Head of caudate nucleus (tissue), 42 donors: ENCODE results near the gene ABHD18.
"Not testable (repeated sequence)": the region's sequence is repeated elsewhere in the genome, so short reads cannot be mapped to it uniquely, and the experiment has no call there.

Experiments used
- DNase-seq, 42 donors: peaks; one replicate each; pipeline versions ENCODE4 v3.0.0 to v3.0.0-alpha.2; 2020 to 2021; ENCODE audit warnings: mixed read lengths in 7 of 42
- intact Hi-C: fragments of 100-400 bp; cut with DNase I; formaldehyde crosslinking; loops from one replicate; pipeline ENCODE4 v1.15.0; 2022

The ABHD18 gene

DNA sequence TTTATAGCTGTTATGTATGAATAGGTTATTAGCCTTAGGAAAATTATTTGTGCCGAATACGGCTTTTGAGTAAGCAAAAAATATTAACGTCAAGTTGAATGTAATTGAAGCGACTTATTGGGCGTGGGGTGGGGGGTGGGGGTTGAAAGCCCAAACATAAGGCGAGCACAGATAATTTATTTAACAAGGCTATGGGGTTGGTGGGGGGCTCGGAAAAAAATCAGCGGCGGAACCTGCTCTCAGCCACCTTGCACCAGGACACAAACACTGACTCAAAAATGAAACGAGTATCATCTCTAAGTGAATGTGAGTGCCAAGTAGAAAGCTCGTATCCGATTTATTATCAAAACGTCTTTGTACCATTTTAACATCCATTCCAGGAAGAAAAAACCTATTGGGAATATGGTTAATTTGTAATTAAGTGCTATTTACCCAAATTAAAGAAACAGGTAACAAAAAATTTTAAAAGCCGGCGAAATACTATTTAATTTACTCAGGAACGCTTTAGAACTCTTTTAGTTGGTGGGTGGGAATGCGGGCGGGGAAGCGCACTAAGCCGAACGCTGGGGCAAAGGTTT lies 95.0 kb downstream of the ABHD18 start:
- peak in 4 of 42 donors; percentile 4 to 42 (median 34) for DNase-seq
- intact Hi-C loops, result loop anchor here (2.0 to 10.0 kb wide), 2 partner anchors 277 to 755 kb away; partner anchors contain the start of gene HSPA4L

DNA sequence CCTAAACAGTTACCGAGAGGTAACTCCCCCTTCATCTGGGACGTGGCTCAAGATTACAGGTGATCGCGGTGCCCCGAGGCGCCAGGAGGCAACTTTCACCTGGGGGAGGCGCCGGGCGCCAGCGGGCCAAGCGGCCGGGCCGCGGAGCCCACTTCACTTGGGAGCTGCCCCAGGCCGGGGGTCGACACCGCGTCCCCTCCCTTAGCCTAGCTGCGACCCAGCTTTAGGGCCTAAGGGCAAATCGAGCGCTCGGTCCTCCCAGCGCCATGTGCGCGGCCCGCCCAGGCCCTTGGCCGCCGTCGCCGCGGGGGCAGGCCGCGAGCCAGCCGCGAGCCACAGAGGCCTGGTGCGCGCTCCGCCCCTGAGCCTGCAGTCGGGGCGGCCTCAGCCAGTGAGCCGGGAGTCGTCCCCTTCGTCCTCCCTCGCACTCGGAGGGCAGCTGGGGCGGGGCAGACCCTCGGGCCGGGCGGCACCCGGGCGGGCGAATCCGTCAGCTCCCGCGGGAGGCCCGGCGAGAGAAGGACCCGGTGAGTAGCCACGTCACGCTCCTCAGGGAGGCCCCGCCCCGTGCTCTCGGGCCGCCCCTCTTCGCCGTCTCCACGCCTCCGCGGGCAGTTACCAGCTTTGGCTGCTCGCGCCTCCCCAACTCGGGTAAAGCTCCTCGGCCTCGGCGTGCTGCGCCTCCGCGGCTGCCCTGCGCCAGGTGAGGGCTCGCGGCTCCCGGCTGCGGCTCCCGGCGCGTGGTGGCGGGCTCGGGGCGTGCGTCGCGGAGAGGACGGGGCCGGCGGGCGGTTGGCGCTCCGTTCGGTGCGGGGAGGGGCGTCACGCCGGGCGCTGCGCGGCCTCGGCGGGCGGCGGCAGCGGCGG lies 95.7 kb downstream of the ABHD18 start, which contains the start of gene LARP1B:
Gene LARP1B (plus strand): TSS at position 614 of the 867 bp plus-strand sequence. CDS start 13,640 bp downstream, outside the sequence.
- DNase-seq, result peak; percentile 81 to 98 (median 94)
- intact Hi-C loops, result loop anchor here (2.0 to 10.0 kb wide), 2 partner anchors 278 to 754 kb away; partner anchors contain the start of gene HSPA4L

DNA sequence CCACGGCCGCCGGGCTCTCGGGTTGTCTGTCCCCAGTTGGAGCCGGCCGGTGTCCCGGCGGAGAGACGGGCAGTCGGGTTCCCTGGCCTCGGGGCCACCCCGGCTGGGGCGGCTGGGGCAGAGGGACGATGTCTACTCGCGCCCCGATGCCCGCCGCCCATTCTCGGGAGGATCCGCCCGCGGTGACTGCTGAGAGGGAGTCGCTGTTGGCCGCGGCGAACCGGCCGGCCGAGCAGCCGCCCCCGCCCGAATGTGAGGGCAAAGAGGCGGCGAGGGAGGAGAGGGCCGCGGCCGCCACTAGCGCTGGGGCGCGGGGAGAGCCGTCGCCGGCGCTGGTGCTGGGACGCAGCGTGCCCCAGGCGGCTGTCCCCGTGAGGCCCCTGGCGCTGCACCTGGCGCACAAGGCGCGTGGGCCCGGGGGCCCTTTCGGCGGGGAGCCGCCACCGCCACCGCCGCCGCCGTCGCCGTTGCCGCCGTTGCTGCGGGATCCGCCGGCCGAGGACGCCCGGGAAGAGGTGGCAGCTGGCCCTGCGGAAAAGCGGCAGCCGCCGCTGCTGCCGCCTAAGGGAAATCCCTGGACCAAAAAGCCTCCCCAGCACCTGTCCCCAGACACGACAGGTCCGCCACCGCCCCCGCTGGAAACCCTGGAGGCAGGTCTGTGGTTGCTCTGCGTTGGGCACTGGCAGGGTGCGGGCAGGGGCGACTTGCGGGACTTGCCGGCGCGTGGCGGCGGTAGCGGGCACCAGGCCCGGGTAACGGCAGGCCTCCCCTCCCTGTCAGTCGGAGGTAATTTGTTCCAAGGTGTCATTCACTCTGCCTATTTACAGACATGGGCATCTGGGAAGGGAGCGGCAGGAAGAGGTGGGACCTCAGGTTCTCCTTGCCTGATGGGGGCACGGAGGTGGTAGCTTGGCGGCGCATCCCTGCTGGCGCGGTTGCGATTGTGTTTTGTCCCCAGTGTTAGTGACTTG lies 96.6 kb downstream of the ABHD18 start:
- DNase-seq, result peak; percentile 43 to 88 (median 69)
- intact Hi-C loops, result loop anchor here (2.0 to 10.0 kb wide), 2 partner anchors 279 to 753 kb away; partner anchors contain the start of gene HSPA4L

DNA sequence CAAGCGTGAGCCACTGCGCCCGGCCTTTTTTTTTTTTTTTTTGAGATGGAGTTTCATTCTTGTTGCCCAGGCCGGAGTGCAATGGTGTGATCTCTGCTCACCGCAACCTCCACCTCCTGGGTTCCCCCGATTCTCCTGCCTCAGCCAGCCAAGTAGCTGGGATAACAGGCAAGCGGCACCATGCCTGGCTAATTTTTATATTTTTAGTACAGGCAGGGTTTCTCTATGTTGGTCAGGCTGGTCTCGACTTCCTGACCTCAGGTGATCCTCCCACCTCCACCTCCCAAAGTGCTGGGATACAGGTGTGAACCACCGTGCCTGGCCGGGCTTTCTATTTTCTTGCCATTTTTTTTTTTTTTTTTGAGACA lies 101.2 kb downstream of the ABHD18 start:
- not testable (repeated sequence) for DNase-seq
- intact Hi-C loops, result loop anchor here (10.0 kb wide), 1 partner anchor 748 kb away; no protein-coding TSS in a partner anchor

DNA sequence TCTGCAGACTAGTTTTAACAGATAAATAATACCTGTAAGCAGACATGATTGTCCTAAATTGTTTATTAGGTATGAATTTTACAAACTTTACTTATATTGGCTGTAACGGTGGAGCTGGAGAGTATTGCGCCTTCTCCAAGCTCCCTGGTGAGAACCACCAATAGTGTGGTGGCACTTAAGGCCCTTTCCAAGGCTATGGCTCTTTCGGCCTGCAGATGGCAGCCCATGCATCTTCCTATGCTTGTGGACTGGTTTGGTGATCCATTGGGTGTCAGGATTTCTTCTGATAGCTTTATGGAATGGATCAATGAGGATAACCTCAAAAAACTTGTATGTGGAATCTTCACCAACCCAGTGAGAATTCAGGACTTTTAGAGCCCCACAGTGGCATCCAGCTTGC lies 103.7 kb downstream of the ABHD18 start:
- no peak for DNase-seq
- intact Hi-C loops, result loop anchor here (10.0 kb wide), 1 partner anchor 746 kb away; no protein-coding TSS in a partner anchor

DNA sequence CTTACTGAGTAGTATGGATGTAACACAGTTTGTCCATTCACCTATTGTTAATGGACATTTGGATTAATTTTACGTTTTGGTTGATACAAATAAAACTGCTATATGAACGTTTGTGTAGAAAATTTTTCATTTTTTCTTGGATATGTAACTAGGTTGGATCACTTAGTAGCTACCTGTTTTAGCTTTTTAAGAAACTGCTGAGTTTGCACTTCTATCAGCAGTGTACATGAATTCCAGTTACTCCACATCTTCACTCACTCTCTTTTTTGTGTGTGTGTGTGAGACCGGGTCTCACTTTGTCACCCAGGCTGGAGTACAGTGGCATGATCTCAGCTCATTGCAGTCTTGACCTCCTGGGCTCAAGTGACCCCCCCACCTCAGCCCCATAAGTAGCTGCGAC lies 111.3 kb downstream of the ABHD18 start:
- DNase-seq, result no peak
- intact Hi-C loops, result no loop called here
